GM19239 (cell line): ENCODE measurements around the gene USP40.

ENCODE experiments used
- DNase-seq: peaks from one replicate; pipeline ENCODE4 v3.0.0; 2011; ENCODE audit warnings: low spot score; ENCODE audit not compliant: insufficient read length
- FAIRE-seq: peaks from 2 replicates; lab custom pipeline; 2011; peaks lifted over from hg19 to GRCh38; lab: Jason Lieb, UNC

The USP40 gene

GRCh38 chr2:233462826-233463470 is 103.6 kb downstream of the USP40 start:
- no peak for FAIRE-seq

DNA sequence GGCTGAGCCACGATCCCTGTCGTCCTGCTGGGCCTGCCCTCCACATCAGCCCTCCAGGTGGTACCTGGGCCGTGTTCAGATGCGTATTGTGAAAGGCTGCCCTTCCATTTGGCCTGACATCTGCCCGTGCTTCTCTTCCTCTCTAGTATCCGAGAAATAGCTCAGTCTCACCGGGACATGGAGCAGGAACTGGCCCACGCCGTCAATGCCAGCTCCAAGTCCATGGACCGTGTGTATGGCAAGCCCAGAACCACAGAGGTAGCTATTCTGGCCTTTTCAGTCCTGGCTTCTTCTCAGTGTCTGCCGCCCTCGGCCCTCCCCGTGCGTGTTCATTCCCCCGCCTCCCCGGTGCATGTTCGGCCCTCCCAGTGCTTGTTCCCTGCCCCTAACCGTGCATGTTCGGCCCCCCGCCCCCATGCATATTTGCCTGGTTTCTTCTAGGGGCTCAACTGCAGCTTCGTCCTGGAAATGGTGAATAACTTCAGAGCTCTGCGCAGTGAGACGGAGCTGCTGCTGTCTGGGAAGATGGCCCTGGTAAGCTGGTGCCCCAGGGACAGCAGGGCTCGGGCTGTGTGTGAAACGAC is 104.3 kb downstream of the USP40 start:
- FAIRE-seq (no peak), DNase-seq (no peak)

More at GRCh38 chr2:233462826-233463470, 103.6 kb downstream of the USP40 start:
- DNase-seq = no peak

GRCh38 chr2:233461481-233461891 is 105.1 kb downstream of the USP40 start:
- no peak for FAIRE-seq
- no peak for DNase-seq

GRCh38 chr2:233460726-233461441 is 105.7 kb downstream of the USP40 start:
- FAIRE-seq = no peak
- no peak for DNase-seq

GRCh38 chr2:233459426-233459825 is 107.2 kb downstream of the USP40 start:
- FAIRE-seq = no peak
- DNase-seq = no peak

DNA sequence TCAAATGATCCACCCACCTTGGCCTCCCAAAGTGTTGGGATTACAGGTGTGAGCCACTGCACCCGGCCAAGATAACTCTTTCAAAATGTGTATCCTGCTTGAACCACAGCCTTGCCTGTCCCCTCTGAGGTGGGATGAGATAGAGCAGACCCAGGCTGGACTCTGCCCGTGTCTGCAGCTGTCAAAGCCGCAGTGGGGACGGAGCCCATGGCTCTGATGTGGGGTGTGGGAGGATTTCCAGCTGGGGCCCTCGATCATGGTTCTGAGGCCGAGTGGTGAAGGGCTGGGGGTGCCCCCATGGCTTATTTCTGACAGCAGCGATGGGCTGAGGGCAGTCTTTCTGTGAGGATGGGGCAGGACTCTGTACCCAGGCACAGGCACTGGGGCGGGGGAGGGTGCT is 107.8 kb downstream of the USP40 start:
- DNase-seq (no peak), FAIRE-seq (no peak)

GRCh38 chr2:233458031-233458610 is 108.5 kb downstream of the USP40 start:
- DNase-seq (no peak), FAIRE-seq (no peak)

GRCh38 chr2:233457356-233457755 is 109.2 kb downstream of the USP40 start:
- FAIRE-seq (no peak), DNase-seq (no peak)

GRCh38 chr2:233456934-233457333 is 109.6 kb downstream of the USP40 start:
- DNase-seq (no peak), FAIRE-seq (no peak)

DNA sequence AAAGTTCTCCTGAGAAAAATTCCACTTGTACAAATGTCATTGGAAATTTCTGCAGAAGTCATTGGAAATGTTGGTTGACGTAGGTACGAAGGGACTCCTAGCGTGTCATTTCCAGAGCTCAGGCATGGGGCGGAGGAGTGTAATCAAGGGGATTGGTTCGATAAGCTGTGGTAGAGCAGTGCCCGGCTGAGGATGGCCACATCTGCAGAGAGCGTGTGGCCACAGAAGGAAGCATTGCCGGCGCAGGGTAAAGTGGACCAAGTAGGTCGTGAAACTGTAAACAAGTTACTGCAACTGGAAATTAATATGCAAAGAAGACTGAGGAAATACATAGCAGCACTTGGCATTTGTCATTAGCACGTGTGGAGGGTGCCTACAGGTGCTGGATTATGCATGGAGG is 110.5 kb downstream of the USP40 start:
- no peak for FAIRE-seq
- no peak for DNase-seq

DNA sequence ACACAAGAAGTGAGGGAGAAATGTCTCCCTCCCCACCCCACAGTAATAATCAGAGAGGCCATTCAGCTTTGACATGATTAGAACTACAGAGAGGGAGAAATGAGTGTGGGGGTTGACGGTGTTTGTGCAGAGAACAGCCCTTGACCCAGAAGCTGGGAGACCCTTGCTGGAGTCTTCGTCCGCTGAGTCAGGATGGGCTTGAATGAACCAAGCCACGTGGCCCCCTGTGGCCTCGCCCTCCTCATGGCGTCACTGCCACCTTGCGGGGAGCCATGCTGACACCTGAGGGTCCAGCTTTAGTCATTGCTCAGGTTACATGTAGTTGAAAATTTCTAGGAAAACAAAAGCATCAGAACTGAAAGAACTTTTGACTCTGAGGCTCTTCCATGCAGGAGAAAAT is 111.1 kb downstream of the USP40 start:
- DNase-seq = no peak
- no peak for FAIRE-seq

GRCh38 chr2:233455006-233455405 is 111.6 kb downstream of the USP40 start:
- FAIRE-seq (no peak), DNase-seq (no peak)

DNA sequence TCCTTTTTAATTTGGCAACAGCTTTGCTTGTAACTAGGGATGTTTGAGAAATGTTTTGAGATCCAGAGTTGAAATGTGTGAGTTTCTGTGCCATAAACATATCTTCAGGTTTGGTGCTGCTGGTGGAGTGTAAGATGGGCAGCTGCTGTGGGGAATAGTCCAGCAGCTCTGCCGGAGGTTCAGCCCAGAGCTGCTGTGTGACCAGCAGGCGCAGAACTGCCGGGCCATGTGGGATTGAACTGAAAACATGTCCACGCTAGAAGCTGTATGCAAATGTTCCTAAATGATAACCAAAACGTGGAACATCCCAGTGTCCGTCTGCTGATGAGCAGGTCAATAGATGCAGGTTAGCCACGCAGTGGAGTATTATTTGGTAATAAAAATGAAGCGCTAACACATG is 112.7 kb downstream of the USP40 start:
- DNase-seq (no peak), FAIRE-seq (no peak)

DNA sequence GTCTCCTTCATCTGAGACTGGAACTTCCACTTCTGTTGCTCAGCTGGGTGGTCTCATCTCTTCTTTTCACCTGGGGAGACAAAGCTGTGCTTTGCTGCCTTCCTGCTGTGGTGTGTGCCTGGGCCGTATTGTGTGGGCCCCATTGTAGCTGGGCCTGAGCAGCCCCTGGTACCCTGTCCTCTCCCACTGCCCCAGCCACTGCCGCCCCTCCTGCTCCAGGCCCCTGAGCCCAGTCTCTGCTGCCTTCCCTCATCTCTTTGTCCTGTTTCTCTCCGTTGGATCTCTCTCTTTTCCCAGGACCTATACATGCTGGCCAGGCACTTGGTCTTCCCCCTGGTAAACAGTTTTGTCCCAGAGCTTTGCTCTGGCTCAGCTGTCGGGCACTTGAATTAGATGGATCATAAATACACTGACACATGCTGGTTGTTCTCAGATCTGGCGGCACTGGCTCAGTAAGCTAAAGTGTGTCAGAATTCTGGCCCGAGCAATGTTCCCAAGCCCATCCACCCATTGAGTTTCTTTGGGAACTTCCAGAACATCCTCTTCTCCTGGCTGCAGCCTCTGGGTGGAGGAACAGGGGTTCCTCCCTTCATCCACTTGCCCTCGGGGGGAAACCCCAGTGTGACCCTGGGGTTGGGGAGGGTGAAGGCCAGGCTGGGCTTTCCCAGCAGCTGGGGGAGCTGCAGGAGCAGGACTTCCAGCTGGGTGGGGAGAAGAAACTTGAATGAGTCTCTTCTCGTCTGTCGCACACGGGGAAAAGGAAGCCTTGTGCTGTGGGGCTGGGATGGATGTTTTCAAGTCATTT is 113.3 kb downstream of the USP40 start:
- no peak for FAIRE-seq
- DNase-seq = no peak

GRCh38 chr2:233451950-233452349 is 114.6 kb downstream of the USP40 start:
- FAIRE-seq (no peak), DNase-seq (no peak)

GRCh38 chr2:233450864-233451575 is 115.6 kb downstream of the USP40 start:
- DNase-seq = no peak
- no peak for FAIRE-seq

GRCh38 chr2:233449921-233450863 is 116.4 kb downstream of the USP40 start:
- FAIRE-seq = no peak
- no peak for DNase-seq

DNA sequence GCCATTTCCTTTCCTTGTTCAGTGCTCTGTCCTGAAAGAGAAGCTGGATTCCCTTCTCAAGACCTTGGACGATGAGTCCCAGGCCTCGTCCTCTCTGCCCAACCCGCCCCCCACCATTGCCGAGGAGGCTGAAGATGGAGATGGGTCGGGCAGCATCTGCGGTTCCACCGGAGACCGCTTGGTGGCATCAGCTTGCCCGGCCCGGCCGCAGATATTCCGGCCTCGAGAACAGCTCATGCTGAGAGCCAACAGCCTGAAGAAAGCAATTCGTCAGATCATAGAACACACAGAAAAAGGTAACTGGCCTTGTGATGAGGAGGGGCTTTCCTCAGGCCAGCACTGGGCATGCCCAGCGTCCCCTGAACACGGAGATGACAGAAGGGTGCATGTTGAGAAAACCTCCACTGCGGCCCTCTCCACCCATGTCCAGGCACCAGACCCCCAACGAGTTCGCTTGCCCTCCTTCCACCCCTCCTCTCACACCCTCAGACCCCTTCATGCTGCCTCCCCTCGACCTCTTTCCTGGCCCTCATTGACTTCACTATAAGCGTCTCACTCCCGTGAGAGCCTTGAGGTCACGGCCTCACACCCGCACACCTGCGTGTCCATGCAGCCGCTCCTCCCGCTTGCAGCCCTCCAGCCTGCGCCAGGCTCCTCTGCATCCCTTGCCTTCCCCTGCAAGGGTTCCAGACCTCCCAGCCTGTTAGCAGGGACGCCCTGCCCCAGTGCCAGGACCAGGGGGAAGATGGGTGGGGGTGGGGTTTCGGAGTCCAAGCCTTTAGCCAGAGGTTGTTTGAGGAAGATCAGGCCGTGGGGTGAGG is 117.3 kb downstream of the USP40 start:
- DNase-seq = no peak
- no peak for FAIRE-seq
